Measurements from ENCODE around the gene PLCH1. TPM values are rescaled to one million over a fixed set of nuclear protein-coding genes. Genes with fewer than 3 reads are reported as not detected.

Gene PLCH1
- total RNA-seq, 6 experiments from 2014 or later: 0.07 to 0.25 (median 0.17) TPM

GRCh38 chr3:155739154-155739553 lies 5.7 kb downstream of the PLCH1 start:
- Histone ChIP-seq H3K27me3 (no peaks in the 10 kb centered on the region), H3K9me3 (no peaks in the 10 kb centered on the region), H3K27ac (no peak overlapping the region), H3K4me3 (no peak overlapping the region), H3K4me1 (peaks cover 0 to 13% (median 4%) of the 10 kb centered on the region in 4 donors), H3K36me3 (no peaks in the 10 kb centered on the region)
- DNase-seq (no peak), ATAC-seq (no peak)
- 46% methylated on average over 5 of the region's 5 CpGs for WGBS (ENCODE audit: insufficient coverage, low coverage, low lambda C conversion rate, missing lambda C conversion rate)
- intact Hi-C loops (cut with DNase I): no loop called here
- no peak for TF ChIP-seq POLR2A (IDR thresholded peaks at IDR 0.05)
- no peak for TF ChIP-seq CTCF (IDR thresholded peaks at IDR 0.05)

GRCh38 chr3:155738580-155739076 lies 6.2 kb downstream of the PLCH1 start:
- ATAC-seq (no peak), DNase-seq (no peak)
- Histone ChIP-seq H3K4me1 (peaks cover 0 to 9% (median 2%) of the 10 kb centered on the region in 4 donors), H3K27me3 (no peaks in the 10 kb centered on the region), H3K36me3 (no peaks in the 10 kb centered on the region), H3K27ac (no peak overlapping the region), H3K4me3 (no peak overlapping the region), H3K9me3 (no peaks in the 10 kb centered on the region)
- 82% methylated on average over 5 of the region's 13 CpGs for WGBS (ENCODE audit: insufficient coverage, low coverage, low lambda C conversion rate, missing lambda C conversion rate)
- intact Hi-C loops (cut with DNase I): no loop called here
- TF ChIP-seq POLR2A (IDR thresholded peaks at IDR 0.05) (no peak), CTCF (IDR thresholded peaks at IDR 0.05) (no peak)

GRCh38 chr3:155737844-155738460 lies 6.9 kb downstream of the PLCH1 start:
- peaks cover 0 to 5% (median 0%) of the 10 kb centered on the region in 4 donors for H3K4me1 ChIP-seq
- no peaks in the 10 kb centered on the region for H3K27me3 ChIP-seq
- no peaks in the 10 kb centered on the region for H3K36me3 ChIP-seq
- H3K27ac ChIP-seq: no peak overlapping the region
- ATAC-seq: peak; percentile 97 to 100 (median 100)
- no peak overlapping the region for H3K4me3 ChIP-seq
- TF ChIP-seq POLR2A (IDR thresholded peaks at IDR 0.05) (no peak), CTCF (IDR thresholded peaks at IDR 0.05) (no peak)
- 15% methylated on average over 4 of the region's 8 CpGs for WGBS (ENCODE audit: insufficient coverage, low coverage, low lambda C conversion rate, missing lambda C conversion rate)
- H3K9me3 ChIP-seq: no peaks in the 10 kb centered on the region
- intact Hi-C loops (cut with DNase I): no loop called here
- DNase-seq: peak in 1 of 3 donors; percentile 62

- no peak for ATAC-seq
- intact Hi-C loops (cut with DNase I): no loop called here
Observed at GRCh38 chr3:155736381-155736780, 8.5 kb downstream of the PLCH1 start.

More at GRCh38 chr3:155736381-155736780, 8.5 kb downstream of the PLCH1 start:
- H3K36me3 ChIP-seq: no peaks in the 10 kb centered on the region
- H3K4me1 ChIP-seq: peaks cover 0 to 5% (median 0%) of the 10 kb centered on the region in 4 donors
- H3K27ac ChIP-seq: no peak overlapping the region
- no peaks in the 10 kb centered on the region for H3K27me3 ChIP-seq
- 76% methylated on average over 4 of the region's 4 CpGs for WGBS (ENCODE audit: insufficient coverage, low coverage, low lambda C conversion rate, missing lambda C conversion rate)
- TF ChIP-seq POLR2A (IDR thresholded peaks at IDR 0.05) (no peak), CTCF (IDR thresholded peaks at IDR 0.05) (no peak)
- no peak overlapping the region for H3K4me3 ChIP-seq
- DNase-seq: no peak
- no peaks in the 10 kb centered on the region for H3K9me3 ChIP-seq

Data from right lobe of liver (tissue), 6 donors.